HG02870 (cell line): Measurements from ENCODE around the gene SZRD1.

Source experiments
- ATAC-seq: cut with Tn5 transposase; IDR thresholded peaks from one replicate; pipeline ENCODE4 v1.9.1; 2021; ENCODE audit warnings: mild to moderate bottlenecking, moderate library complexity; ENCODE audit not compliant: unreplicated experiment

SZRD1 gene

DNA sequence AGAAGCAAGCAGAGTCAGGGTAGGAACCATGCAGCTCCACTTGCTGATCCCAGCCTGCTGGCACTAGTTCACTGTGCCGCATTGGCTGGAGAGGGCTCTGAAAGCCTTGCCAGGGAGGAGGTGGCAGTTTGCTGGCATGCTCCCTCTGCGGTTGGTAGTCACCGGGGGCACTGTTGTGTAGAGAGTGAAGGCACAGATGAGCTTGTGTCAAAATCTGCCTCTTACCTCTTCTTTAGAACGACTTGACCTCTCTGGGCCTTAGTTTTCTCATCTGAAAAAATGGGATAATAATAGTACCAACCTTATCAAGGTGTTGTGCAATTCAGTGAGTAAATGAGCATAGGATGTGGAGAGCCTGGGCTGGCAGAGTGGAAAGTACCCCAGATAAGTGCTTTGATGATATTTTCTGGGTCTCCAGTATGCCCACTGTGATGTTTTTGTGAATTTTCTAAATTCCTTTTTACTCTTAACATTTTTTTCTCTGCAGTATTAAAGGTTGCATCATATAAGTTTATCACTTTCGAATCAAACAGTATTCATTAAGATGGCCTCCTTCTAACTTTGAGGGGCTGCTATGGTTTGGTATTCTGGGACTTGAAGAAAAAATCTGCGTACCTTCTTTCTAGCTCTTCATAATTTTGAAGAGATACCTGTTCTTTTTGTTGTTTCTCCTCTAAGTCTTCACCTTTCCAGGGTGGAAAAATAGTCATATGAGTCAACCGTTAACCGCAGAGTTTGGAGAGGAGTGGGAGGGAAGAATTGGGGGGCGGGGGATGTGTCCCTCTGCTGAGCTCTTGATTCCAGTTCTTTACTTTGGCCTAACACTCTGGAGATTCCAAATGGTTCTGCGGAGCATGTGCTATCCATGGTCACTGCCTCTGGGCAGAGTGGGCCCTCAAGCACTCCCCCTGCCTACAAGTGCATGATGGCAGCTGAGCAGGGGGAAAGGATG is 26.8 kb downstream of the SZRD1 start:
- ATAC-seq: no peak

DNA sequence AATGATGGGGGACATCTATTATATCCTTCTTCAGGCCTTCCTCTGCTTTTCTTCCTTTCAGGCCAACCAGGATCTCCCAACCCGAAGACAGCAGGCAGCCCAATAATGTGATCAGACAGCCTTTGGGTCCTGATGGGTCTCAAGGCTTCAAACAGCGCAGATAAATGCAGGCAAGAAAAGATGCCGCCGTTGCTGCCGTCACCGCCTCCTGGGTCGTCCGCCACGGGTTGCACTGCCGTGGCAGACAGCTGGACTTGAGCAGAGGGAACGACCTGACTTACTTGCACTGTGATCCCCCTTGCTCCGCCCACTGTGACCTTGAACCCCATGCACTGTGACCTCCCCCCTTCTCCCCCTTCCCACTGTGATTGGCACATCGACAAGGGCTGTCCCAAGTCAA is 27.9 kb downstream of the SZRD1 start:
- ATAC-seq: no peak

GRCh38 chr1:16396591-16396990 is 29.5 kb downstream of the SZRD1 start:
- no peak for ATAC-seq

GRCh38 chr1:16397120-16397519 is 30.1 kb downstream of the SZRD1 start:
- ATAC-seq: no peak

DNA sequence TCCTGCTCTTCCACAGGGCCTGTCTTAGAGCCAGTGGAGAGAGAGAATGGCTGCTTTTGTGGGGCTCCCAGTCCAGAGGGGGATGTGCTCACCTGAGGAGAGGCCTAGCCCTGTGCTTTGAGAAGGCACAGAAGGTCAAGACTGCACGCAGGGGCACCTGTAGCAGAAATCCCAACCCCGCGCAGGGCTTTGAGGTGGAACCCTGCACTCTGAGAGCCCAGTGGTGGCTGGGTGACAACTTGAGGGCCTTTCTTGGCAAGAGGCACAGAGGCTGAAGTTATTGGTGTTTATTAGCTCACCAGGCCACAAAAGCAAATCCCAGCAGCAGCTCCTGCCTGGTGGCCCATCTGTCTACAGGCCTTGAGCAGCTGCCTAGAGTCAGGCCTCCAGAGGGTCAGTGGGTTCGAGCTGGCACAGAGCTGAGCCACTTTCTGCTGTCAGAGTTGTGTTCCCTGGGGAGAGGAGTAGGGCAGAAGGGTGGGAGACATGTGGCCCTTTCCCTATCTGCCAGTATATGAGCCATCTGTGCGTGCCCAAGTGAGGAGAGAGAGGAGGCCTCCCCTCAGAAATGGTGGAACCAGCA is 31.4 kb downstream of the SZRD1 start:
- ATAC-seq: no peak

DNA sequence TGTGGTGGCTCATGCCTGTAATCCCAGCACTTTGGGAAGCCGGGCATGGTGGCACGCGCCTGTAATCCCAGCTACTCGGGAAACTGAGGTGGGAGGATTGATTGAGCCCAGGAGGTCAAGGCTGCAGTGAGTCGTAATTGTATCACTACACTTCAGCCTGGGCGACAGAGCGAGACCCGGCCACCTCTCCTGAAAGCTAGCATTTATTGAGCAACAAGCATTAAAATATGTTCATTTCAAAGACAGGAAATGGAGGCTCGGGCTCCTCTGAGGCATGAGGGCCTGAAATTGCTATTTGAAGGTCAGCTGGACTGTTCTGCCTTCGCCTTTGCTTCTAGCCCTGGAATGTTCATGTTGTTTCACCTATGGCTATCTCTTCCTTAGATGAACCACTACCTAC is 35.7 kb downstream of the SZRD1 start:
- ATAC-seq: no peak

- ATAC-seq: no peak
Observed at GRCh38 chr1:16405441-16405840, 38.4 kb downstream of the SZRD1 start.

GRCh38 chr1:16406868-16407267 is 39.8 kb downstream of the SZRD1 start:
- no peak for ATAC-seq

DNA sequence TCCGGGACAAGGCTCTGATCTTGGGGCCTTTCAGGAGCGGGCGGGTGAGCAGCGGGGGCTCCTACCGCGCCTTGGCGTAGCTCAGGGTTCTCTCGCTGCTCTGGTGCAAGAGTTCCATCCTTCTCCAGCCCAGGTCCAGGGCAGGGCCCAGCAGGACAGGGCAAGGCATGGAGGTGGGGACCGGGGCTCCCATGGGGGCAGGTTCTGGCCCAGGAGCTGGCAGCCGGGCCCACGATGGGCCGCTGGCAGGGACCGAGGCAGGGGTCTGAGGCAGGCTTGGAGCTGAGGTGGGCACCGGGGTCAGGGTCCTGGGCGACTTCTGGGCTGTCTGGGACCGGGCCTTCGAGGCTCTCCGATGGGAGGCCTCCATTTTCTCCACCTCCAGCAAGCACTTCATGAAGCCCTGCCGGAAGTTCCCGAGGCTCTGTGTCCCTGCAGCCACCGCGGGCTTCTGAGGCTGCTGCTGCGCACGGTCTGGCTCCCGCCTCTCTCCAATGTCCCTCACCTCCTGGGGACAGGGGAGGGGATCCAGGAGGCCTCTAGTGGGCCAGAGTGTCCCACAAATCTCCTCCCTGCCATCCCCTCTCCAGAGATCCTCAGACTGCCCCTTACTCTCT is 42.6 kb downstream of the SZRD1 start:
- ATAC-seq: no peak

GRCh38 chr1:16410803-16411202 is 43.8 kb downstream of the SZRD1 start:
- ATAC-seq: no peak

- no peak for ATAC-seq
Observed at GRCh38 chr1:16413191-16413590, 46.1 kb downstream of the SZRD1 start.

DNA sequence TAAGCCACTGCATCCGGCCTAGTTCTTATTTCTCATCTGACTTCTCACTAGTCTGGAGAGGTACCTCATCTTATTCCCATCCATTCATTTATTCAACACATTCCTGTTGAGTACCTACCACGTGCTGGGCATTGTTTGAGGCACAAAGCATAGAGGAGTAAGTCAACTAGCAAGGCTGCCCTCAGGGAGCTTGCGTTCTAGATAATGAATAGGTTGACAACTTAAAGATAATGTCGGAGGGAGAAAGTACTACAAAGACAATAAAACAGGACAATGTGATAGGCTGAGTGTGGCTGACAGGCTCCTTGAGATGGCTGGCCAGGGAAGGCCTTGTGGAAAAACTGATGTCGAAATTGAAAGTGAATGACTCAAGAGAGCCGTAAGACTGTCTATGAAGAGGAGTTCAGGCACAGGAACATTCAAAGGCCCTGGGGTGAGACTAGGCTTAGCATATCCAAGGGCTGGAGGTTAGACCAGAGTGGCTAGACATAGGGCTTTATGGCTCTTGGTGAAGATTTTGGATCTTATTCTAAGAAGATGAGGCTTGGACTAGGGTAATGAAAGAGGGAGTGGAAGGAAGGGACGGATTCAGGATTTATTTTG is 51.9 kb downstream of the SZRD1 start:
- no peak for ATAC-seq

- ATAC-seq: no peak
Observed at GRCh38 chr1:16420424-16421118, 53.5 kb downstream of the SZRD1 start.

DNA sequence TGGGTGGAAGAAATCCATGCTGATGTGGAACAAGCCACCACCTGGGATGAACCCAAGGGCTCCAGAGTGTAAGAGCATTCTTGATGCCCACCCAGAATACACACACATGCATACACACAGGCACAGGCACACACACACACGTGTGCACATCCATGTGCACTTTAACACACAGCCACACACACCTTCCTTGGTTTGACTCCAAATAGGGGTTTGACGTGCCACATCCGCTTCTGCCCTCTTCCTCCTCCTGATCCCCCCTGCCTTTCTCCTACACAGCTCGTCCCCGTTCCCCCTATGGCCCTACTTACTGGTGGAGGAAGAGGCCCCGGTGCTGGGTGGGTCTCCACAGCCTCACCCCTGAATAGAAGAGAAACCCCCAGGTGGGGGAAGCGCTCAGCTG is 54.2 kb downstream of the SZRD1 start:
- no peak for ATAC-seq

GRCh38 chr1:16422041-16422440 is 55.0 kb downstream of the SZRD1 start:
- ATAC-seq: no peak

DNA sequence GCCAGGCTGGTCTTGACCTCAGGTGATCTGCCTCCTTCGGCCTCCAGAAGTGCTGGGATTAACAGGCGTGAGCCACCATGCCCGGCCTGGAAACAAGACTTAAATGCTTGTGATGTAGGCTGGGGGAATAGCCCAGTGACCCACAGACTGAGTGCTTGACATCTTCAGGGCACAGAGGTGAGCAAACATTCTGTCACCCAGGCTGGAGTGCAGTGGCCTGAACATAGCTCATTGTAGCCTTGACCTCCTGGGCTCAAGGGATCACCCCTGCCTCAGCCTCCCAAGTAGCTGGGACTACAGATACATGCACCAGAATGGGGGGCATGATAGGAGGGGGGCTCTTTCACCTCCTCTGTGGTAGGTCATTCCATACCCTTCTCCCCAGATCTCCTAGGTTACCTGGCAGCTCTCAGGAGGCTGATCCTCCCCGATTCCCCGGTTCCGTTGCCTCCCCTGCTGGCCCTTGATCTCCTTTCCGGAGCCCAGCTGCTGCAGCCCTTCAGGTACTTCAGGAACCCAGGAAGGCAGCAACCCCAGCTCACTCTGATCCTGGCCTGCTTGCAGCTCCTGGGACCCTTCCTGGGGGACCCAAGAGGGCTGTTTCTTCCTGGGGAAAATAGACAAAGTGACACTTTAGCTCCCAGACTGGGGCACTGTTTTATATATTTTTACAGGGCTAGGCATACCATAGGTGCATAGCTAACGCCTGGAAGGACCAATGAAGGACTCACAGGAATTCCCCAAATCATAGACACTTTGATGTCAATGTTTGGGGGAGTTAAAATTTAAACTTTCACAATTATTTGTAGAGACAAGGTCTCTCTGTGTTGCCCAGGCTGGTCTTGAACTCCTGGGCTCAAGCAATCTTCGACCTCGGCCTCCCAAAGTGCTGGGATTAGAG is 58.3 kb downstream of the SZRD1 start:
- ATAC-seq: no peak

- no peak for ATAC-seq
Observed at GRCh38 chr1:16430606-16431005, 63.6 kb downstream of the SZRD1 start.

GRCh38 chr1:16433030-16433429 is 66.0 kb downstream of the SZRD1 start:
- ATAC-seq: no peak

GRCh38 chr1:16434007-16434406 is 67.0 kb downstream of the SZRD1 start:
- ATAC-seq: no peak

DNA sequence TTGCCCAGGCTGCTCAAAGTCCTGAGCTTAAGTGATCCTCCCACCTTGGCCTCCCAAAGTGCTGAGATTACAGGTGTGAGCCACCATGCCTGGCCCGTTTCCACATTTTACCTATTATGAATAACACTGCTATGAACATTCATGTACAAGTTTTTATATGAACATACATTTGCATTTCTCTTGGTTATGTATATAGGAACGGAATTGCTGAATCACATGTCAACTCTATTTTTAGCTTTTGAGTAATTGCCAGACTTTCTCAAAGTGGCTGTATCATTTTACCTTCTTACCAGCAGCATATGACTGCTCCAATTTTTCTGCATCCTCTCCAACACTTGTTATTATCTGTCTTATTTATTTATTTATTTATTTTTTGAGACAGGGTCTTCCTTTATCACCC is 67.5 kb downstream of the SZRD1 start:
- ATAC-seq: no peak
